Gastroesophageal sphincter (tissue), 4 donors: ENCODE data around the gene PRKG1. TPM values are rescaled to one million over a fixed set of nuclear protein-coding genes. Genes with fewer than 3 reads are reported as not detected.

Experiments used
- ATAC-seq: fragments of 150-250 bp; one replicate; pipeline ENCODE4 v1.9.1; 2016; ENCODE audit warnings: mild to moderate bottlenecking, moderate library complexity
- H3K27ac ChIP-seq, 4 donors: fragments of 200-600 bp; sonication (generic) in 3 of 4; 1 replicate in 3 of 4; 2 replicates in 1 of 4; pipeline ENCODE4 v1.5.1; 2016 to 2019
- H3K27me3 ChIP-seq: fragments of 200-600 bp; sonication (generic); one replicate; pipeline ENCODE4 v1.5.1; 2019
- H3K36me3 ChIP-seq, 2 donors: fragments of 200-600 bp; sonication (generic); one replicate each; pipeline ENCODE4 v1.5.1; 2019; ENCODE audit warnings: control low read depth in 1 of 2
- H3K4me1 ChIP-seq, 3 donors: fragments of 200-600 bp; sonication (generic); 1 replicate in 2 of 3; 2 replicates in 1 of 3; pipeline ENCODE4 v1.5.1; 2016 to 2019; ENCODE audit warnings: control low read depth in 2 of 3
- H3K4me3 ChIP-seq, 2 donors: fragments of 200-600 bp; sonication (generic); one replicate each; pipeline ENCODE4 v1.5.1; 2019; ENCODE audit warnings: mild to moderate bottlenecking in 1 of 2, moderate library complexity in 1 of 2
- H3K9me3 ChIP-seq, 3 donors: fragments of 200-600 bp; sonication (generic); one replicate each; pipeline ENCODE4 v1.5.1; 2017 to 2019; ENCODE audit warnings: control low read depth in 2 of 3
- CTCF ChIP-seq, 4 experiments: fragments of 200-600 bp in 2 of 4; fragments of 450-650 bp in 2 of 4; sonication (generic) in 1 of 4; IDR thresholded peaks; one replicate each; pipeline ENCODE4 v1.5.1; 2017 to 2019; ENCODE audit warnings: antibody characterized with exemption in 4 of 4, mild to moderate bottlenecking in 2 of 4, moderate library complexity in 2 of 4
- EP300 ChIP-seq: sonication (generic); formaldehyde crosslinking; IDR thresholded peaks from one replicate; pipeline ENCODE4 v1.6.1; 2017; ENCODE audit warnings: antibody characterized with exemption, mild to moderate bottlenecking
- POLR2A ChIP-seq, 2 donors: fragments of 450-650 bp; IDR thresholded peaks; one replicate each; pipeline ENCODE4 v1.6.1; 2017; ENCODE audit warnings: antibody characterized with exemption in 2 of 2, mild to moderate bottlenecking in 2 of 2, moderate library complexity in 1 of 2
- POLR2AphosphoS5 ChIP-seq: sonication (generic); formaldehyde crosslinking; IDR thresholded peaks from one replicate; pipeline ENCODE4 v1.6.1; 2017; ENCODE audit warnings: antibody characterized with exemption
- WGBS, 2 donors: methylation state at CpG; one replicate each; pipeline ENCODE4 v1.1.5; 2018; ENCODE audit warnings: low coverage in 1 of 2; 5-methylcytosine and 5-hydroxymethylcytosine counted together
- total RNA-seq, 4 donors: library from RNA; depleted of rRNA; stranded (reverse); fragments of >200 nt; gene quantifications; one replicate each; pipeline ENCODE4 v1.1.0, GENCODE V29; 2016

PRKG1 gene
- total RNA-seq, 4 donors from 2014 or later = 27.5 to 73.2 (median 39.2) TPM

GRCh38 chr10:51400392-51401096 is 326.3 kb downstream of the PRKG1 start:
- no peak overlapping the region for H3K27ac ChIP-seq
- 67 to 79% methylated on average over 8 of the region's 8 CpGs for WGBS, 2 donors
- no peak for ATAC-seq
- no peaks in the 10 kb centered on the region for H3K36me3 ChIP-seq
- H3K9me3 ChIP-seq = no peaks in the 10 kb centered on the region
- TF ChIP-seq EP300 (no peak), POLR2AphosphoS5 (no peak), CTCF (IDR thresholded peaks at IDR 0.05) (no peak), POLR2A (IDR thresholded peaks at IDR 0.05) (no peak)
- H3K4me3 ChIP-seq = no peak overlapping the region
- peaks cover 0 to 44% (median 11%) of the 10 kb centered on the region in 3 donors for H3K4me1 ChIP-seq
- H3K27me3 ChIP-seq = no peaks in the 10 kb centered on the region

- WGBS, 2 donors = 18 to 32% methylated on average over 1 of the region's 1 CpG
- H3K9me3 ChIP-seq = no peaks in the 10 kb centered on the region
- no peaks in the 10 kb centered on the region for H3K27me3 ChIP-seq
- no peak overlapping the region for H3K4me3 ChIP-seq
- peaks cover 0 to 32% (median 2%) of the 10 kb centered on the region in 3 donors for H3K4me1 ChIP-seq
- TF ChIP-seq EP300 = no peak
- no peak for TF ChIP-seq POLR2AphosphoS5
- no peak for TF ChIP-seq POLR2A (IDR thresholded peaks at IDR 0.05)
- no peak for TF ChIP-seq CTCF (IDR thresholded peaks at IDR 0.05)
- H3K27ac ChIP-seq = no peak overlapping the region
- H3K36me3 ChIP-seq = no peaks in the 10 kb centered on the region
- ATAC-seq = no peak
These were observed 329.2 kb downstream of the PRKG1 start for GRCh38 chr10:51403521-51403920.

- Histone ChIP-seq H3K4me1 (peaks cover 0 to 29% (median 2%) of the 10 kb centered on the region in 3 donors), H3K4me3 (no peak overlapping the region), H3K36me3 (no peaks in the 10 kb centered on the region), H3K27me3 (no peaks in the 10 kb centered on the region), H3K27ac (peak overlapping the region in 3 of 4 donors; percentile 23 to 56 (median 55)), H3K9me3 (no peaks in the 10 kb centered on the region)
- WGBS, 2 donors = 46 to 55% methylated on average over 9 to 10 of the region's 10 CpGs
- peak; percentile 88 for ATAC-seq
- TF ChIP-seq POLR2AphosphoS5 (peak; percentile 19), POLR2A (IDR thresholded peaks at IDR 0.05) (no peak), CTCF (IDR thresholded peaks at IDR 0.05) (no peak)
These were observed 331.5 kb downstream of the PRKG1 start for GRCh38 chr10:51405580-51406351.

GRCh38 chr10:51406581-51406980 is 332.3 kb downstream of the PRKG1 start:
- Histone ChIP-seq H3K4me1 (peaks cover 0 to 29% (median 2%) of the 10 kb centered on the region in 3 donors), H3K27me3 (no peaks in the 10 kb centered on the region), H3K9me3 (no peaks in the 10 kb centered on the region), H3K36me3 (no peaks in the 10 kb centered on the region), H3K4me3 (no peak overlapping the region), H3K27ac (no peak overlapping the region)
- 92 to 97% methylated on average over 6 of the region's 6 CpGs for WGBS, 2 donors
- ATAC-seq = no peak
- TF ChIP-seq POLR2AphosphoS5 (no peak), POLR2A (IDR thresholded peaks at IDR 0.05) (no peak), CTCF (IDR thresholded peaks at IDR 0.05) (no peak), EP300 (no peak)
